ENCODE data around the gene MAD1L1. TPM values are rescaled to one million over a fixed set of nuclear protein-coding genes. Genes with fewer than 3 reads are reported as not detected.
A peak's percentile ranks its signal among the peaks of the same experiment; 100 is the strongest.

MAD1L1 gene
- total RNA-seq, 1 donor from 2014 or later = 32.3 TPM

- H3K9me3 ChIP-seq (ENCODE audit: insufficient read depth, low read depth, low read length) = peaks cover 12% of the 10 kb centered on the region
- Mint-ChIP-seq H3K4me3 (ENCODE audit: unreplicated experiment) (no peak overlapping the region), H3K4me1 (ENCODE audit: low read depth, unreplicated experiment) (peaks cover 4% of the 10 kb centered on the region), H3K27me3 (ENCODE audit: low read depth, unreplicated experiment) (peaks cover 11% of the 10 kb centered on the region), H3K36me3 (ENCODE audit: low read depth, unreplicated experiment) (peaks cover 52% of the 10 kb centered on the region), H3K9me3 (ENCODE audit: unreplicated experiment) (peaks cover 20% of the 10 kb centered on the region), H3K27ac (ENCODE audit: unreplicated experiment) (no peak overlapping the region)
- H3K9ac ChIP-seq (ENCODE audit: low read length) = no peak overlapping the region
- no peaks in the 10 kb centered on the region for H3K79me2 ChIP-seq (ENCODE audit: insufficient read depth, low read length)
- TF ChIP-seq CTCF (IDR thresholded peaks at IDR 0.05; ENCODE audit: insufficient read depth, low read depth, low read length) (no peak), EZH2 (IDR thresholded peaks at IDR 0.05; ENCODE audit: insufficient read depth, low read length) (no peak)
- DNase-seq (ENCODE audit: low read depth) = no peak
- FAIRE-seq = no peak
- H3K27me3 ChIP-seq (ENCODE audit: insufficient read depth, low read length) = no peaks in the 10 kb centered on the region
- H3K4me1 ChIP-seq (ENCODE audit: insufficient read depth, low read length) = peaks cover 6% of the 10 kb centered on the region
- H2AFZ ChIP-seq (ENCODE audit: low read depth, low read length) = no peak overlapping the region
- H4K20me1 ChIP-seq (ENCODE audit: insufficient read depth, low read length) = peaks cover 7% of the 10 kb centered on the region
- no peaks in the 10 kb centered on the region for H3K36me3 ChIP-seq (ENCODE audit: insufficient read depth, low read length)
- no peak overlapping the region for H3K27ac ChIP-seq (ENCODE audit: low read depth, low read length)
- no peak overlapping the region for H3K4me3 ChIP-seq (ENCODE audit: insufficient read depth, low read depth, low read length)
- H3K4me2 ChIP-seq (ENCODE audit: low read length) = no peak overlapping the region
These were observed 268.4 kb downstream of the MAD1L1 start for GRCh38 chr7:1964211-1964912.

GRCh38 chr7:1963575-1963974 is 269.2 kb downstream of the MAD1L1 start:
- Mint-ChIP-seq H3K9me3 (ENCODE audit: unreplicated experiment) (peaks cover 20% of the 10 kb centered on the region), H3K27me3 (ENCODE audit: low read depth, unreplicated experiment) (peaks cover 13% of the 10 kb centered on the region), H3K4me1 (ENCODE audit: low read depth, unreplicated experiment) (peaks cover 4% of the 10 kb centered on the region), H3K36me3 (ENCODE audit: low read depth, unreplicated experiment) (peaks cover 50% of the 10 kb centered on the region), H3K4me3 (ENCODE audit: unreplicated experiment) (no peak overlapping the region), H3K27ac (ENCODE audit: unreplicated experiment) (no peak overlapping the region)
- DNase-seq (ENCODE audit: low read depth) (no peak), FAIRE-seq (no peak)
- Histone ChIP-seq H3K27me3 (ENCODE audit: insufficient read depth, low read length) (no peaks in the 10 kb centered on the region), H3K4me3 (ENCODE audit: insufficient read depth, low read depth, low read length) (no peak overlapping the region), H2AFZ (ENCODE audit: low read depth, low read length) (no peak overlapping the region), H3K79me2 (ENCODE audit: insufficient read depth, low read length) (no peaks in the 10 kb centered on the region), H3K36me3 (ENCODE audit: insufficient read depth, low read length) (no peaks in the 10 kb centered on the region), H3K27ac (ENCODE audit: low read depth, low read length) (no peak overlapping the region), H3K4me1 (ENCODE audit: insufficient read depth, low read length) (peaks cover 6% of the 10 kb centered on the region), H3K4me2 (ENCODE audit: low read length) (no peak overlapping the region), H3K9ac (ENCODE audit: low read length) (no peak overlapping the region), H3K9me3 (ENCODE audit: insufficient read depth, low read depth, low read length) (peaks cover 12% of the 10 kb centered on the region), H4K20me1 (ENCODE audit: insufficient read depth, low read length) (peaks cover 7% of the 10 kb centered on the region)
- TF ChIP-seq CTCF (IDR thresholded peaks at IDR 0.05; ENCODE audit: insufficient read depth, low read depth, low read length) (no peak), EZH2 (IDR thresholded peaks at IDR 0.05; ENCODE audit: insufficient read depth, low read length) (no peak)

- FAIRE-seq (peak; percentile 97), DNase-seq (ENCODE audit: low read depth) (peak; percentile 98)
- Histone ChIP-seq H3K4me2 (ENCODE audit: low read length) (no peak overlapping the region), H2AFZ (ENCODE audit: low read depth, low read length) (no peak overlapping the region), H3K27ac (ENCODE audit: low read depth, low read length) (peak overlapping the region; percentile 91), H3K4me3 (ENCODE audit: insufficient read depth, low read depth, low read length) (no peak overlapping the region), H3K4me1 (ENCODE audit: insufficient read depth, low read length) (peaks cover 6% of the 10 kb centered on the region), H3K9me3 (ENCODE audit: insufficient read depth, low read depth, low read length) (peaks cover 12% of the 10 kb centered on the region), H3K27me3 (ENCODE audit: insufficient read depth, low read length) (no peaks in the 10 kb centered on the region), H3K36me3 (ENCODE audit: insufficient read depth, low read length) (no peaks in the 10 kb centered on the region), H3K9ac (ENCODE audit: low read length) (peak overlapping the region; percentile 54), H4K20me1 (ENCODE audit: insufficient read depth, low read length) (peaks cover 7% of the 10 kb centered on the region), H3K79me2 (ENCODE audit: insufficient read depth, low read length) (no peaks in the 10 kb centered on the region)
- Mint-ChIP-seq H3K4me1 (ENCODE audit: low read depth, unreplicated experiment) (peaks cover 4% of the 10 kb centered on the region), H3K4me3 (ENCODE audit: unreplicated experiment) (no peak overlapping the region), H3K27ac (ENCODE audit: unreplicated experiment) (peak overlapping the region; percentile 67), H3K27me3 (ENCODE audit: low read depth, unreplicated experiment) (peaks cover 10% of the 10 kb centered on the region), H3K9me3 (ENCODE audit: unreplicated experiment) (peaks cover 22% of the 10 kb centered on the region), H3K36me3 (ENCODE audit: low read depth, unreplicated experiment) (peaks cover 48% of the 10 kb centered on the region)
- TF ChIP-seq CTCF (IDR thresholded peaks at IDR 0.05; ENCODE audit: insufficient read depth, low read depth, low read length) (no peak), EZH2 (IDR thresholded peaks at IDR 0.05; ENCODE audit: insufficient read depth, low read length) (no peak)
These were observed 271.0 kb downstream of the MAD1L1 start for GRCh38 chr7:1961701-1962276.
